Activated CD4-positive, alpha-beta T cell treated with anti-CD3 and anti-CD28 coated beads, Interleukin-2, amount 10 ng/mL, durations not matched to agents 7 days and 5 days (primary cell): ENCODE results near the gene FAM20C. TPM values are rescaled to one million over a fixed set of nuclear protein-coding genes. Genes with fewer than 3 reads are reported as not detected.

ENCODE experiments used
- CTCF ChIA-PET: fragments of 350-600 bp; sonication (Branson Sonifier 250); formaldehyde crosslinking; loops from one replicate; lab custom pipeline; 2021; ENCODE audit warnings: antibody characterized with exemption; lab: Charles Lee
- POLR2A ChIA-PET: fragments of 350-600 bp; sonication (Branson Sonifier 250); formaldehyde crosslinking; loops from one replicate; lab custom pipeline; 2021; ENCODE audit warnings: antibody characterized with exemption; lab: Charles Lee
- DNase-seq: peaks from one replicate; pipeline ENCODE4 v3.0.0-alpha.2; 2020
- H3K27ac Mint-ChIP-seq: one replicate; pipeline ENCODE4 v1.8.0; 2021; ENCODE audit warnings: mild to moderate bottlenecking, moderate library complexity, mixed read lengths
- H3K27me3 Mint-ChIP-seq: one replicate; pipeline ENCODE4 v1.8.0; 2021; ENCODE audit warnings: mixed read lengths
- H3K36me3 Mint-ChIP-seq: one replicate; pipeline ENCODE4 v1.8.0; 2021; ENCODE audit warnings: low read depth, mixed read lengths
- H3K4me1 Mint-ChIP-seq: one replicate; pipeline ENCODE4 v1.8.0; 2021; ENCODE audit warnings: mixed read lengths
- H3K4me3 Mint-ChIP-seq: one replicate; pipeline ENCODE4 v1.8.0; 2021; ENCODE audit warnings: mild to moderate bottlenecking, moderate library complexity, mixed read lengths
- H3K9me3 Mint-ChIP-seq: one replicate; pipeline ENCODE4 v1.8.0; 2021; ENCODE audit warnings: mixed read lengths
- total RNA-seq, 2 experiments: library from RNA; stranded (reverse); gene quantifications; one replicate each; pipeline ENCODE4 v1.2.3, GENCODE V29; 2021

FAM20C gene
- total RNA-seq, 2 experiments from 2014 or later, result 0.29 to 0.47 TPM

- CTCF ChIA-PET, result no interaction called here
- no peak overlapping the region for H3K4me3 Mint-ChIP-seq
- H3K27ac Mint-ChIP-seq, result no peak overlapping the region
- no peaks in the 10 kb centered on the region for H3K4me1 Mint-ChIP-seq
- H3K9me3 Mint-ChIP-seq, result no peaks in the 10 kb centered on the region
- no peaks in the 10 kb centered on the region for H3K36me3 Mint-ChIP-seq
- DNase-seq, result no peak
- POLR2A ChIA-PET, result interaction anchor here (0.6 kb wide), 1 partner anchor 21 kb away, joined by 4 read pairs; no protein-coding TSS in a partner anchor
- peaks cover 3% of the 10 kb centered on the region for H3K27me3 Mint-ChIP-seq
These were observed 21.6 kb upstream of the FAM20C start for GRCh38 chr7:170551-171363.

- POLR2A ChIA-PET, result no interaction called here
- Mint-ChIP-seq H3K27ac (no peak overlapping the region), H3K36me3 (no peaks in the 10 kb centered on the region), H3K4me3 (no peak overlapping the region), H3K27me3 (no peaks in the 10 kb centered on the region), H3K9me3 (no peaks in the 10 kb centered on the region), H3K4me1 (no peaks in the 10 kb centered on the region)
- no peak for DNase-seq
- CTCF ChIA-PET, result no interaction called here
These were observed 20.9 kb upstream of the FAM20C start for GRCh38 chr7:171364-171904.

GRCh38 chr7:171912-172515 lies 20.4 kb upstream of the FAM20C start:
- Mint-ChIP-seq H3K27me3 (no peaks in the 10 kb centered on the region), H3K27ac (no peak overlapping the region), H3K36me3 (no peaks in the 10 kb centered on the region), H3K4me3 (no peak overlapping the region), H3K9me3 (no peaks in the 10 kb centered on the region), H3K4me1 (no peaks in the 10 kb centered on the region)
- no peak for DNase-seq
- CTCF ChIA-PET, result no interaction called here
- POLR2A ChIA-PET, result no interaction called here

- no peaks in the 10 kb centered on the region for H3K27me3 Mint-ChIP-seq
- no peak for DNase-seq
- POLR2A ChIA-PET, result no interaction called here
- no peaks in the 10 kb centered on the region for H3K36me3 Mint-ChIP-seq
- no peak overlapping the region for H3K27ac Mint-ChIP-seq
- H3K4me3 Mint-ChIP-seq, result no peak overlapping the region
- H3K4me1 Mint-ChIP-seq, result no peaks in the 10 kb centered on the region
- CTCF ChIA-PET, result no interaction called here
- H3K9me3 Mint-ChIP-seq, result no peaks in the 10 kb centered on the region
These were observed 19.0 kb upstream of the FAM20C start for GRCh38 chr7:173209-173918.

- Mint-ChIP-seq H3K4me3 (no peak overlapping the region), H3K27ac (no peak overlapping the region), H3K4me1 (no peaks in the 10 kb centered on the region), H3K9me3 (no peaks in the 10 kb centered on the region), H3K27me3 (no peaks in the 10 kb centered on the region), H3K36me3 (no peaks in the 10 kb centered on the region)
- no peak for DNase-seq
- POLR2A ChIA-PET, result no interaction called here
- CTCF ChIA-PET, result no interaction called here
These were observed 17.7 kb upstream of the FAM20C start for GRCh38 chr7:174716-175115.

- Mint-ChIP-seq H3K27ac (no peak overlapping the region), H3K4me1 (no peaks in the 10 kb centered on the region), H3K27me3 (no peaks in the 10 kb centered on the region), H3K36me3 (no peaks in the 10 kb centered on the region), H3K4me3 (no peak overlapping the region), H3K9me3 (no peaks in the 10 kb centered on the region)
- DNase-seq, result no peak
- ChIA-PET POLR2A (no interaction called here), CTCF (no interaction called here)
These were observed 16.4 kb upstream of the FAM20C start for GRCh38 chr7:175955-176354.

- Mint-ChIP-seq H3K36me3 (no peaks in the 10 kb centered on the region), H3K27me3 (no peaks in the 10 kb centered on the region), H3K9me3 (no peaks in the 10 kb centered on the region), H3K27ac (no peak overlapping the region), H3K4me1 (no peaks in the 10 kb centered on the region), H3K4me3 (no peak overlapping the region)
- ChIA-PET POLR2A (no interaction called here), CTCF (no interaction called here)
- DNase-seq, result no peak
These were observed 16.0 kb upstream of the FAM20C start for GRCh38 chr7:176381-176780.

- CTCF ChIA-PET, result no interaction called here
- Mint-ChIP-seq H3K27me3 (no peaks in the 10 kb centered on the region), H3K27ac (no peak overlapping the region), H3K4me3 (no peak overlapping the region), H3K4me1 (no peaks in the 10 kb centered on the region), H3K36me3 (no peaks in the 10 kb centered on the region), H3K9me3 (no peaks in the 10 kb centered on the region)
- POLR2A ChIA-PET, result no interaction called here
- DNase-seq, result no peak
These were observed 15.4 kb upstream of the FAM20C start for GRCh38 chr7:176786-177459.

GRCh38 chr7:178444-178843 lies 13.9 kb upstream of the FAM20C start:
- ChIA-PET CTCF (interaction anchor here (0.6 kb wide), 1 partner anchor 16 kb away, joined by 3 read pairs; no protein-coding TSS in a partner anchor), POLR2A (interaction anchor here (1.2 kb wide), 1 partner anchor 9 kb away, joined by 4 read pairs; no protein-coding TSS in a partner anchor)
- no peaks in the 10 kb centered on the region for H3K36me3 Mint-ChIP-seq
- no peaks in the 10 kb centered on the region for H3K27me3 Mint-ChIP-seq
- no peak overlapping the region for H3K4me3 Mint-ChIP-seq
- H3K9me3 Mint-ChIP-seq, result no peaks in the 10 kb centered on the region
- DNase-seq, result no peak
- no peak overlapping the region for H3K27ac Mint-ChIP-seq
- no peaks in the 10 kb centered on the region for H3K4me1 Mint-ChIP-seq

- no peak overlapping the region for H3K27ac Mint-ChIP-seq
- H3K4me3 Mint-ChIP-seq, result no peak overlapping the region
- no peaks in the 10 kb centered on the region for H3K36me3 Mint-ChIP-seq
- CTCF ChIA-PET, result interaction anchor here (0.6 kb wide), 1 partner anchor 16 kb away, joined by 3 read pairs; no protein-coding TSS in a partner anchor
- no peaks in the 10 kb centered on the region for H3K27me3 Mint-ChIP-seq
- H3K4me1 Mint-ChIP-seq, result no peaks in the 10 kb centered on the region
- H3K9me3 Mint-ChIP-seq, result no peaks in the 10 kb centered on the region
- no peak for DNase-seq
- POLR2A ChIA-PET, result interaction anchor here (1.2 kb wide), 1 partner anchor 9 kb away, joined by 4 read pairs; no protein-coding TSS in a partner anchor
These were observed 13.1 kb upstream of the FAM20C start for GRCh38 chr7:179209-179681.

GRCh38 chr7:179948-180694 lies 12.2 kb upstream of the FAM20C start:
- Mint-ChIP-seq H3K36me3 (no peaks in the 10 kb centered on the region), H3K27ac (no peak overlapping the region), H3K9me3 (no peaks in the 10 kb centered on the region), H3K4me1 (no peaks in the 10 kb centered on the region), H3K27me3 (no peaks in the 10 kb centered on the region), H3K4me3 (no peak overlapping the region)
- DNase-seq, result no peak
- CTCF ChIA-PET, result no interaction called here
- POLR2A ChIA-PET, result no interaction called here

GRCh38 chr7:181738-182137 lies 10.6 kb upstream of the FAM20C start:
- Mint-ChIP-seq H3K4me1 (no peaks in the 10 kb centered on the region), H3K36me3 (no peaks in the 10 kb centered on the region), H3K9me3 (no peaks in the 10 kb centered on the region), H3K27ac (no peak overlapping the region), H3K27me3 (no peaks in the 10 kb centered on the region), H3K4me3 (no peak overlapping the region)
- CTCF ChIA-PET, result no interaction called here
- POLR2A ChIA-PET, result no interaction called here
- DNase-seq, result no peak
